Activated CD4-positive, alpha-beta T cell treated with anti-CD3 and anti-CD28 coated beads, Interleukin-2, amount 50 U/mL, for 16 hours (primary cell): ENCODE data around the gene ELFN1.

Experiments used
- DNase-seq: peaks from one replicate; pipeline ENCODE4 v3.0.0-alpha.2; 2020

The ELFN1 gene

GRCh38 chr7:1729773-1730172 is 59.7 kb downstream of the ELFN1 start:
- no peak for DNase-seq

GRCh38 chr7:1732072-1732471 is 62.0 kb downstream of the ELFN1 start:
- DNase-seq, result no peak

GRCh38 chr7:1732645-1733044 is 62.6 kb downstream of the ELFN1 start:
- no peak for DNase-seq

- peak; percentile 31 for DNase-seq
Observed at GRCh38 chr7:1733206-1733907, 63.3 kb downstream of the ELFN1 start.

GRCh38 chr7:1733908-1734730 is 64.0 kb downstream of the ELFN1 start:
- DNase-seq, result no peak

GRCh38 chr7:1735262-1735661 is 65.2 kb downstream of the ELFN1 start:
- no peak for DNase-seq

- DNase-seq, result no peak
Observed at GRCh38 chr7:1735806-1736483, 65.9 kb downstream of the ELFN1 start.

GRCh38 chr7:1736484-1736817 is 66.4 kb downstream of the ELFN1 start:
- DNase-seq, result no peak

- no peak for DNase-seq
Observed at GRCh38 chr7:1736830-1737229, 66.8 kb downstream of the ELFN1 start.

GRCh38 chr7:1737523-1737922 is 67.4 kb downstream of the ELFN1 start:
- no peak for DNase-seq

GRCh38 chr7:1737956-1738355 is 67.9 kb downstream of the ELFN1 start:
- no peak for DNase-seq

- DNase-seq, result no peak
Observed at GRCh38 chr7:1738511-1738910, 68.4 kb downstream of the ELFN1 start.

GRCh38 chr7:1738956-1739355 is 68.9 kb downstream of the ELFN1 start:
- DNase-seq, result no peak

- no peak for DNase-seq
Observed at GRCh38 chr7:1739593-1739992, 69.5 kb downstream of the ELFN1 start.

GRCh38 chr7:1740214-1740613 is 70.1 kb downstream of the ELFN1 start:
- no peak for DNase-seq

- DNase-seq, result no peak
Observed at GRCh38 chr7:1741246-1741645, 71.2 kb downstream of the ELFN1 start.

- no peak for DNase-seq
Observed at GRCh38 chr7:1741751-1742554, 71.9 kb downstream of the ELFN1 start.

GRCh38 chr7:1742555-1743303 is 72.7 kb downstream of the ELFN1 start:
- no peak for DNase-seq

- DNase-seq, result no peak
Observed at GRCh38 chr7:1743481-1744230, 73.6 kb downstream of the ELFN1 start.

- no peak for DNase-seq
Observed at GRCh38 chr7:1744296-1745017, 74.4 kb downstream of the ELFN1 start.

- no peak for DNase-seq
Observed at GRCh38 chr7:1745018-1745532, 75.0 kb downstream of the ELFN1 start.
